ENCODE data around the gene MYO9B.

Gene MYO9B

DNA sequence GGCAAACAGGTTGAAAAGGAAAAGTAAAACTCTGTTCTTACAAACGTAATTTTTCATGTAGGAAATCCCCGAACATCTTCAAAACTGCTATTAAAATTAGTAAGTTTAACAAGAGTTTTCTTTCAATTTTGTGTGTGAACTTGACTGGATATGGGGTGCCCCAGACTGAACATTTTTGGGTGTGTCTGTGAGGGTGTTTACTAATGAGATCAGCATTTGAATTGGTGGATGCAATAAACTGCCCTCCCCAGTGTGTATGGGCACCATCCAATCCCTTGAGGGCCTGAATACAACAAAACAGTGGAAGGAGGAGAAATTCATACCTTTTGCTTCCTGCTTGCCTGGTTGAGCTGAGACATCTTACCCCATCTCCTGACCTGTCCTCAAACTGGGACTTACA, 12.1 kb upstream of the MYO9B start:
- no peak for FAIRE-seq

GRCh38 chr19:17069193-17069592, 6.4 kb upstream of the MYO9B start:
- no peak for FAIRE-seq

DNA sequence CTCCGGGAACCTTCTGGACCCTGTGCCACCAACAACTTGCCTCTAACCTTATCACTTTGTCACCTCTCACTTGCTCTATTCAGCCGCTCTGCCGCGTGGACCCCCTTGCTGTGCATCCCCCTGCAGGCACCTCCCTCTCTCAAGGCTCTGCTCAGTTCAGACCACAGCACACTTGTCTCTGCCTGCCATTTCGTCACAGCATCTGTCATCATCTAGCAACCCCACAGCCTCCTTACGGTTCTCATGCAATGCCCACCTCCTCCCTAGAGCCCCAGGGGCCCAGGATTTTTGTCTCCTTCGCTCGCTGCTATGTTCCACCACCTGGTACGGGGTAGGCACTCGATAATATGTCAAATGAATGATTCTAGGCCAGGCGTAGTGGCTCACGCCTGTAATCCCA, 5.2 kb upstream of the MYO9B start:
- FAIRE-seq, result no peak

GRCh38 chr19:17070912-17071311, 4.7 kb upstream of the MYO9B start:
- FAIRE-seq, result no peak

DNA sequence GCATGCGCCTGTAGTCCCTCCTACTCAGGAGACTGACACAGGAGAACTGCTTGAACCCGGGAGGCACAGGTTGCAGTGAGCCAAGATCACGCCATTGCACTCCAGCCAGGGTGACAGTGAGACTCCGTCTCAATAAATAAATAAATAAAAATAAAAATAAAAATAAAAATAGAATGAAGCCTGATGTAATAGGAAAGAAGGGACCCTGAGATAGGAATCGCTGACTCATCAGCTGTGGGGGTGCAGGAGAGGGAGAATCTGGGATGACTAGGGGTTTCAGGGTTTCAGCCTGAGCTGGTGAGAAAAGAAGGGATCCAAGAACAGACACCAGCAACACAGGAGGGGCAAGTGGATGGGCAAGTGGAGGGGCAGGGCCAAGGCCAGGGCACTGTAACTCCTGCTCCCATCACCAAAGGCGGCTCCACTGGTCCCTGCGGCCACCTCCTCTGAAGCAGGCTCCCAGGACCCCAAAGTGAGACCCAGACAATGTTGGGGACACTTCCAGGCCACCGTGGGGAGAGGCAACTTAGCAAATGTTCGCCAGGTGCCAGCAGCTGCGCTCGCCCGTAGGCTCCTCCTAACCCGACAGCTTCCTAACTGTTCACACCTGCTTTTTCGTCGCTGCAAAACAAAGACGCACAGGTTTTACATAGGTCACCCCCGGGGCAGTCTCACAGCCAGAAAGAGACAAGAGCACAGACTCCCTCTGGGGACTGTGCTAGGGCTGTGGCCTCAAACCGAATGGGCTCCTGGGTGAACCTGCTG, 1.5 kb upstream of the MYO9B start:
- FAIRE-seq, result no peak

GRCh38 chr19:17074634-17075034, 943 bp upstream of the MYO9B start:
- FAIRE-seq, result no peak

GRCh38 chr19:17075864-17076542, 426 bp downstream of the MYO9B start:
- FAIRE-seq, result no peak

- FAIRE-seq, result no peak
Observed at GRCh38 chr19:17076543-17076991, 990 bp downstream of the MYO9B start.

GRCh38 chr19:17077447-17078028, 2.0 kb downstream of the MYO9B start:
- no peak for FAIRE-seq

DNA sequence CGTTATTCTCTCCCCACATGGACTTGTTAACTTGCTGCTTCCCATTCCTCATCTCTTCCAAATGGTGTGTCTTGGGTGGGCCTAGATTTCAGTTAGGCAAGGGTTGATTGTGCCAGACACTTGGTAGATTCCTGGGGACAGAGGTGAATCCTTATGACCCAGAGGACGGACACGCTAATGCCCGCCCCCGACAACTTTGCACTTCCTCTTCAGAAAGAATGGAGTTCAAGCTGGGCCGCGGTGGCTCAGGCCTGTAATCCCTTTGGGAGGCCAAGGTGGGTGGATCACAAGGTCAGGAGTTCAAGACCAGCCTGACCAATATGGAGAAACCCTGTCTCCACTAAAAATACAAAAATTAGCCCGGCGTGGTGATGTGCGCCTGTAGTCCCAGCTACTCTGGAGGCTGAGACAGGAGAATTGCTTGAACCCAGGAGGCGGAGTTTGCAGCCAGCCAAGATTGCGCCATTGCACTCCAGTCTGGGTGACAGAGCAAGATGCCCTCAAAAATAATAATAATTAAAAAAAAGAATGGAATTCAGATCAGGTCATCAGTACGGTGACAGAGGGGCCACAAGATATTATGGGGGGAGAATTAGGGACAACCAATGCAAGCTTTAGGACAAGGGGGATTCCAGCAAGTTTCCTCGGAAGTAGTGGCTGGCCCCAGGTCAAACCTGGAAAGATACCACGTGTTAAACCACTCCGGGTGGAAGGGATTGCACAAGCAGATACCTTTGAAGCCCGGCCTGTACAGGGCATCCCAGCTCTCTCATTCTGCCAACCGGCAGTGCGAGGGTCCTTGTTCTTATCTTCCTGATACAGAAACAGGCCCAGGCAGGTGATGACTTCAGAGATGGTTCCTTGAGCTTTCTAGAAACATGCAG, 2.7 kb downstream of the MYO9B start:
- no peak for FAIRE-seq

DNA sequence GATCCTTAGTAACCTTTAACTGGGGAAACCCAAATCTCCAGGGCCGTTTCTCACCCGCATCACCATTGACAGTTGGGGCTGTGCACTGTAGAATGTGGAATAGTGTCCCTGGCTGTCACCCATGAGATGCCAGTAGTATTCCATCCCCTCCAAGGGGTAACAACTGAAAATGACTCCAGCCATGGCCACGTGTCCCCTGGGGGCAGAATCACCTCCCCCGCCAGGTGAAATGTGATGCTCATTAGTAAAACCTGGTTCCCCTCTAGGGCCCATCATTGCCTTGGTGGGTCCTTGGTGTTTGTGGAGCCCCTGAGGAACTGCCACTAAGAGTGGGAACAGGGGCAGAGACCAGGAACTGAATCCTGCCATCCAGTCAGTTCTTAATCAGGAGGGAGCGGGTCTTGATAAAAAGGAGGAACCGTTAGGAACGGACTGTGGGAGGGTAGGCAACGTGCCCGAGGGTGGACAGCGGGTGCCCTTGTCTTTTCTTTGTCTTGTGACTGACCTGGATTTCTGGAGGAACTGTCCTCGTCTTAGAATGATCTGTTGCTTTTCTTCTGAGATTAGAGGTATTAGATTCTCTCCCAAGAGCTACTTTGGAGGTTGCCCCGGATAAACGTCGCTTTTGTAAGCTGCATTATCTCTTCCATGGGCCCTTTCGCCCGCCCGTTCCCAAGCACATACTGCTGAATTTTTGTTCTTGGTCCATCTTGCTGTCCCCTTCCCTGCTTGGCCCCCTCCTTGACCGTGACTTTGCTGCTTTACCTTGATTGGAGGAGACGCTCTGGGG, 3.5 kb downstream of the MYO9B start:
- no peak for FAIRE-seq

- peak; percentile 54 for FAIRE-seq
Observed at GRCh38 chr19:17079710-17080439, 4.3 kb downstream of the MYO9B start.

GRCh38 chr19:17080440-17080801, 4.8 kb downstream of the MYO9B start:
- no peak for FAIRE-seq

- no peak for FAIRE-seq
Observed at GRCh38 chr19:17081672-17082630, 6.4 kb downstream of the MYO9B start.

DNA sequence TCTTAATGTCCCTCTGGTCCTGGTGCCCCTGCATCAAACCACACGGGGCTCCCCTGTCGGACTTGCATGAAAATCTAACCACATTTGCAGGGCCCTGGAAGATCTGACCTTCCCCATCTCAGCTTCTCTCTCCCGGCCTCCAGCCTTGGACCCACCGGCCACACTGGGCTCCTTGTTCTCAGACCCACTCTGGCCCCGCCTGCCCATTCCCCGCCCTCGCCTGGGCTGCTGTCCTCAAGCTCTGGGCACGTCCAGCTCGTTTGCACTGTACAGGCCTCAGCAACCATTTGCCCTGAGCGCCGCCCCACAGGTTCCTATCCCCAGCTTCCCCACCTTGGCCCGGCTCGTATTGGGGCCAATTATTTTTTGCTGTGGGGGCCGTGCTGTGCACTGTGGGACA, 10.5 kb downstream of the MYO9B start:
- FAIRE-seq, result no peak

DNA sequence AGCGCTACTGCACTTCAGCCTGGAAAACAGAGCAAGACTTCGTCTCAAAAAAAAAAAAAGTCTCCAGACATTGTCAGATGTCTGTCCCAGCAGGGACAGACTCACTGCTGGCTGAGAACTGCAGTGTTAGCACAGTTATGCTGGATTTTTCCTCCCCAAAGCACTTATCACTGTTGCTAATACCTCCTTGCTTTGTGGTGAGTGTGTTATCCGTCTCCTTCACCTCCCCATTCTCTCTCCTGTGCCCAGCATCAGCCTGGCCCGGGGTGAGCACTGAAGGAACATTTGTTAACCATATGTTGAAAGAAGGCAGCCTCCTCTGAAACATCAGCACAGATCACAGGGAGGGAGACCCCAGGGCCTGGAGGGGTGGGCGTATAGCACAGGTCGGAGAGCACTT, 11.3 kb downstream of the MYO9B start:
- no peak for FAIRE-seq

- FAIRE-seq, result no peak
Observed at GRCh38 chr19:17088552-17088951, 13.0 kb downstream of the MYO9B start.

GRCh38 chr19:17090583-17090982, 15.0 kb downstream of the MYO9B start:
- FAIRE-seq, result no peak

GRCh38 chr19:17091758-17092333, 16.3 kb downstream of the MYO9B start:
- no peak for FAIRE-seq

DNA sequence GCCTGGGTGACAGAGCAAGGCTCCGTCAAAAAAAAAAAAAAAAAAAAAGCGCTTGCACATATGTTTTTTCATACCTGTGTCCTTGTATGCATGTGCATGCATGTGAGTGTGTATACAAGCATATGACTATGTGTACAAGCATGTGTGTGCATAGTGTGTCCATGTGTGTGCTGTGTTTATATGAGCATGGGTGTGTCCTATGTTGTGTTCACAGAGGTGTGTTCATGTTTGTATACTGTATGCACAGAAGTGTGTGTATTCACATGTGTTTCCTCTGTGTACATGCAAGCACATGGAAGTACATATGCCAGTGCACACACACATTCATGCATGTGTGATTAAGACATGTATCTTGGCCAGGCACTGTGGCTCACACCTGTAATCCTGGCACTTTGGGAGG, 17.1 kb downstream of the MYO9B start:
- FAIRE-seq, result no peak
